ENCODE results near the gene GABRB1.

The GABRB1 gene

DNA sequence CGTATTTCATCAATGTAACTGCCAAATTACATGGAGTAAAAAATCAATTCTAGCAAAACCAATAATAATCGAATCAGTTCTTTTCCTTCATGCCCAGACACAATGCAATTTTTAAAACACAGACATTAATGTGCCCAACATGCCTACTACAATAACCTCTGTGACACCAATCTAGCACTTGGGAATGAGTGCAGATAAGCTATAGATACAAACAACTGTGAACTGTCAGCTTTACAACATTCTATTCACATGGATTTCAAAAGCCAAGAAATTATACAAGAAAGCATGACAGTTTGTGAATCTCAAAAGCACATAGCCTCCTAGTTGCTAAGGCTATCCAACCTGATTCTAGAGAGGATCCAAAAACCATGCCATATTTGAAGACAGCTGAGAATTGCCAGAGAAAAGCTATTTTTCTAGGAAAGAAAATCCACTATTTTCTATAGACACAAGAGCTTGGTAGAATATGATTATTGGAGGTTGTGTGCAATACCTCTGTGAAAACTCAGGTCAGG is 351.5 kb downstream of the GABRB1 start:
- DNase-seq (ENCODE audit: low read depth in 3 of 3, low spot score in 1 of 3) = no peak

DNA sequence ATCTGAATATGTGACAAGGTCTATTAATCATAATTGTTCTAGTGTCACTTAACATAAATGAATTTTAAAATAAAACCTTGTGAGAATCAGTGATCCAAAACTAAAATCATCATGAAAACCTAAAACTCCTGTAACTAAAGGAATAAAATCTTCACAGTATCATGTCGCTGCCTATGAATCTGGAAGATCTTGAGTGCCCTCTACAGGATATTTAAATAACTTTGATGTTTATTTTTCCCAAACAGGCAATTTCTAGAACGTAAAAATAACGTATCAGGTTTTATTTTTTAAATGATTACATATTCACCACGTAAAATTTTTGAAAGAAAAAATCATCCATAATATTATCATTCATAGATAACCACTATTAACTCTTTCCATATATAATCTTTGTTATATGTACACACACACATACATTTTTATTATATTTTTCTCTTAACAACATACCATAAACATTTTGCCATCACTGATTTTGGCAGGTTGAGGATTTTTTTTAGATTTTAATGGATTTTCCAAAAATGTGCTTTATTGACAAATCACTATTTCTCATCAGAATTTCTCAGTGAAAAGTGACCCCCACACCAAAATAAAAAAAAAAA is 352.6 kb downstream of the GABRB1 start:
- no peak for DNase-seq (ENCODE audit: low read depth in 3 of 3, low spot score in 1 of 3)

DNA sequence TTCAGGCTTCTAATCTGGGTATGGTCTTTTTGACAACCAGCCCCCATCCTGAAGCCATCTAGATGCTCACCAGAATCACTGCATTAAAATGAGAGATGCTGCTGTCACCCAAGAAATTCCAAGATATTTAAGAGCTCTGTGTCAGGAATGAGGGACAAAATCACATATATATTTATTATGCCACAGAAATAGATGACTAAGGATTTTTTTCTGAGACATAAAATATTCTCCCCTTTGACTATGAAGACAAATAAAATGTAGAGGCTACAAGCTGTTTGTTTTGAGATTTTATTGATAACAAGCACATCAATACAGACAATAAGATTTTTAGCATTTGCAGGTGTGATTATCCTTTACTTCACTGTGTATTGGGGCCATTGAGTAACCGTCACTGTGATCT is 354.8 kb downstream of the GABRB1 start:
- DNase-seq (ENCODE audit: low read depth in 3 of 3, low spot score in 1 of 3) = no peak

DNA sequence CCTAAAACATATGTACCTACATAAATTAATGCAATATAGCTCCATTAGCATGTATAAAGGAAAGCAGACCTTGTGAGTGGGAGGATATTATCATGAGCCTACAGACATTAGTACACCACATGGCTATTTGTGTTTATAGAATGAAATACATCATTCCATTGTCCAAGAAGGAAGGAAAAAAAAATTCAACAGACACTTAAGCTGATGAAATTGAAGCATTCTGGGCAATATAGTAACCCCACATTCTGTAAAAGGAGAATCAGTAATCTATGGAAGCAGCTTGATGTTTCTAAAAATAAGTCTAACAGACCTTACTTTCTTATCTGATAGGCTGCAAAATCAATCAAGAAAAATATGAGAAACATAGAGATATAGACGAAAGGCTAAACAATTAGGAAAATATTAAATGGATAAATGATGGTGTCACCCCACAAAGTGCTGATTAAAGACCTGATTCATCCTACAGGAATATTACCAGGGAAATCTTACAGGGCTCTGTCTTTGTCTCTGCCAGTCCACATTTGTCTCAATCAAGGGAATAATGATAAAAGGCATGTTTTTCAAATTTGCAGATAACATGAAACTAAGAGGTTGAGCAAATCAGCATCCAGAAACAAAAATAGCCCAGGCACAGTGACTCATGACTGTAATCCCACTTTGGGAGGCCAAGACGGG is 355.3 kb downstream of the GABRB1 start:
- DNase-seq (ENCODE audit: low read depth in 3 of 3, low spot score in 1 of 3) = no peak

DNA sequence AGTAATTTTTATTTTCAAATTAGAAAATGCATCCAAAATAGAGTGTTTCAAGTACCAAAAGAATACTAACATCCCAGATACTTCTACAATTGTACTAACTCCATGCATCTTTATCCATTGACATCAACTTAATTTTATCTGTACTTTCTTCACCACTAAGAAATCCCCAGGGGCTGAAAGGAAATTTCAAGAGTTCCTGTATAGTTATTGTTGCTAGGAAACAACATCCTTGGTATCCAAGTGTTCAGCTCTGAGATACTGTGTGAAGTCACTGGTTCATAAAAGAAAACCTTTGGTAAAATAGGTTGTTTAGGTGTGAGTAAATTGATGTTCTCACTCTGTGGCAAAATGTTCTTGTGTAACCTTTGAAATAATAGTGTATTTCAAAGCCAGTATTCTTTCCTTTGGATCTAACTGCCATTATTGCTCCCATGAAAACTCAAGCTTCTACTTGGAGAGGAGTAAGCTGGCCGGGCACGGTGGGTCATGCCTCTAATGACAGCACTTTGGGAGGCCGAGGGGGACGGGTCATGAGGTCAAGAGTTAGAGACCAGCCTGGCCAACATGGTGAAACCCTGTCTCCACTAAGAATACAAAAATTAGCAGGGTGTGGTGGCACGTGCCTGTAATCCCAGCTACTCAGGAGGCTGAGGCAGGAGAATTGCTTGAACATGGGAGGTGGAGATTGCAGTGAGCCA is 359.2 kb downstream of the GABRB1 start:
- no peak for DNase-seq (ENCODE audit: low read depth in 3 of 3, low spot score in 1 of 3)

DNA sequence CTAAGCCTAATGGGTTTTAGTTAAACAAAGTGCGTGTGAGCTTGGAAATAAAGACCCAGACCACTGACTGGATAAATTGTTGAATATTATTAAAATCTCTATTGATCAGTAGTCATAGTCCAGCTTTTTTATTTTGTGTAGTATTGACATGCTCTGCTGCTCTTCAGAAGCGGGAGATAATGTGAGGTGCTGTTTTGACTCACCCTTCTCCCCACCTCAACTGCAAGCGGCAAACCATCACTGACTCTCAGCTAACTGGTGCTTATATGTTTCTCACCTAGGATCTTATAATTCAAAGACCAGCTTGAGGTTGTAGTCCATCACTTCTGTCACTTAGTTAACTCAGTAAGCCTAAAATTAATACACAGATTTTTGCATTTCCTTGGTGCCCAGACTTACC is 359.9 kb downstream of the GABRB1 start:
- no peak for DNase-seq (ENCODE audit: low read depth in 3 of 3, low spot score in 1 of 3)

DNA sequence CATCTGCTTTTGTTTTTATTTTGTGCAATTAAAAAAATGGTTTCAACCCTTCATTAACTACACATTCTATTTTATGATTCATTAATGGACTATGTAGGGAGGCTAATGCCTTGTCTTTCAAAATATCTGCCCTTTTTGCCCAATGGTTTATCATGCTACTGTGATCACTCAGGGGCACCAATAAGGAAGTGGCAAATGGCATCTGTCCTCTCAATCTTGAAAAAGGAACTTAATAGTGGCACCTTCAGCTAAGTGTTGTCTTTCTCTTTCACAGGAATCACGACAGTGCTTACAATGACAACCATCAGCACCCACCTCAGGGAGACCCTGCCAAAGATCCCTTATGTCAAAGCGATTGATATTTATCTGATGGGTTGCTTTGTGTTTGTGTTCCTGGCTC is 375.0 kb downstream of the GABRB1 start:
- DNase-seq (ENCODE audit: low read depth in 3 of 3, low spot score in 1 of 3) = no peak

DNA sequence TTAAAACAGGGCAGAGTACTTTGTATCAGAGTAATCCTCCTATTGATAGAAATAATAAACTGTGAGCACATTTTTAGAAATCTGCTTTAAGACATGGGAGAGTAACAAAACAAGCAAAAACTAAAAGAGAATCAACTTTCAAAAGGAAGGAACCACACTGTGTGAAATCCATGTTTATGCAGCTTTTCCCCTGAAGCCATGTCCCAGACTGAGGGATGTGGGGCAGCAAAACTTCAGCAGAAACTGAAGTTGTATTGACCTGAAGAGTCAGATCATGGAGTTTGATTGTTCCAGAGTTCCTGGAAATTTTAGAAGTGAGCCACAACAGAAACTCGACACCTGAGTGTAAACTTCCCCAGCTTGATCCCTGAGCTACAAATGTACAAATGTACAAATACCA is 378.9 kb downstream of the GABRB1 start:
- no peak for DNase-seq (ENCODE audit: low read depth in 3 of 3, low spot score in 1 of 3)

DNA sequence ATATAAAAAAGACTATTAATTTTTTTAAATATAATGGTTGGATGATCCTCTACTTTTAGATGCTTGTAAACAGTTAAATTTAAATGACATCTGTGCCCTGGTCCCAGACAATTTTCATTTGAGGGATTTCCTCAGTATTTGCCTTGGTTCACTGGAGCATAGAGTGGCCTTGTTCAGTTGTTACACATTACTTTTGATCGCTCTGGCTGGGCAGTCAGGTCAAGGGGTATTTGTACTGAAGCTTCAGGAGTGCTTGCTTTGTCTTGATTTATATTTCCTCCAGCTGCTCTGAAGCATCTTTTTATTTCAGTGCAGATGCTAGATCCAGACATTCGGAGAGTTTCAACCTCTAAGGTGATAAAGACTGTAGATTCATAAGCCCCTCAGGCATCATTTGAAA is 382.2 kb downstream of the GABRB1 start:
- no peak for DNase-seq (ENCODE audit: low read depth in 3 of 3, low spot score in 1 of 3)

DNA sequence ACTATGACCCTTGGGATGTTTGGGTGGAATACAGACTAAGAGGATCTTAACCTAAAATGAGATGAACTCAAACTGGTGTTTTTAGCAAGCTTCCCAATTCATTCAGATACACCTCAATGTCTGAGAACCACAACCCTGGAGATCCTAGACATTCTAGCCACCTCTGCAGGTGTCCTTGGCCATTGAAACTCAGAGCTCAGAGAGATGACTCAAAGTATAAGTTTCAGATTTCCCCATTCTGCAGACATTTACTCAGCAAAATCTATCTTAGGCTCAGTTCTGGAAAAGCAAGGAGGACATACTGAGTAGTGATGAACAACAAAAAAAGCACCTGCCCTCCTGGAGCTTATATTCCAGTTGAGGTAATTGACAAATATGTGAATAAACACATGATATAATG is 384.4 kb downstream of the GABRB1 start:
- no peak for DNase-seq (ENCODE audit: low read depth in 3 of 3, low spot score in 1 of 3)

DNA sequence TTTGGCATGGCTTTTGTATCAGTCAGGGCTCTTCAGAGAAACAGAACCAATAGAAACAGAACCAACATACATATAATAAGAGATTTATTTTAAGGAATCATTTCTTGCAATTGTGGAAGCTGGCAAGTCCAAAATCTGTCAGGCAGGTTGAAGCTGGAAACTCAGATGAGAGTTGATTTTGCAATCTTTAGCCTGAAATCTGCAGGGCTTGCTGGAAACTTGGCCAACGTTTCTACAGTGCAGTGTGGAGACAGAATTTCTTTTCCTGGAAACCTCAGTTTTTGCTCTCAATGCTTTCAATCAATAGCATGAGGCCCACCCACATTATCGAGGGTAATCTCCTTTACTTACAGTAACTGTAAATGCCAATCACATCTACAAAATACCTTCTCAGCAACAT is 386.8 kb downstream of the GABRB1 start:
- DNase-seq (ENCODE audit: low read depth in 3 of 3, low spot score in 1 of 3) = no peak

DNA sequence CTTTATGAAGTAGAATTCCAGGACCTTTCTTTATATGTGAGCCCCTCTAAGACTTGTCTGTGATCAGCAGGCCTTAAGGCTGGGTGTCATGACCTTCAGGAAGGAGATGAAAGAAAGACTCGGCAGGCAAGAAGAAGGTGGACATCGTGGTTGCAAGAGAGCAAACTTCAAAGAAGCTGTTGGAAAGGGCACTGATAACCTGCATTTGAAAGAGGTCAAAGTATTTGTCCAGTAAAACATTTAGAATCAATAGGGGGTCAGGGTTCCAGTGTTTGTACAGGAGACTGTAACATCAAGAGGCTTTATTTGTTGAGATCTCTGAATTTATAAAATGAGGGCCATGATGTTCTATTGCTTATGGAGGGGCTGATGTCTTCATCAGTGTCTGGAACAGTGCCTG is 387.9 kb downstream of the GABRB1 start:
- no peak for DNase-seq (ENCODE audit: low read depth in 3 of 3, low spot score in 1 of 3)

DNA sequence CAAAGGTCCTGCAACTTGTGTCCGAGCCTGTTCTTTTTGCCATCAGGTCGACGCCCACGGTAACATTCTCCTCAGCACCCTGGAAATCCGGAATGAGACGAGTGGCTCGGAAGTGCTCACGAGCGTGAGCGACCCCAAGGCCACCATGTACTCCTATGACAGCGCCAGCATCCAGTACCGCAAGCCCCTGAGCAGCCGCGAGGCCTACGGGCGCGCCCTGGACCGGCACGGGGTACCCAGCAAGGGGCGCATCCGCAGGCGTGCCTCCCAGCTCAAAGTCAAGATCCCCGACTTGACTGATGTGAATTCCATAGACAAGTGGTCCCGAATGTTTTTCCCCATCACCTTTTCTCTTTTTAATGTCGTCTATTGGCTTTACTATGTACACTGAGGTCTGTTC is 394.3 kb downstream of the GABRB1 start:
- DNase-seq (ENCODE audit: low read depth in 3 of 3, low spot score in 1 of 3) = no peak

DNA sequence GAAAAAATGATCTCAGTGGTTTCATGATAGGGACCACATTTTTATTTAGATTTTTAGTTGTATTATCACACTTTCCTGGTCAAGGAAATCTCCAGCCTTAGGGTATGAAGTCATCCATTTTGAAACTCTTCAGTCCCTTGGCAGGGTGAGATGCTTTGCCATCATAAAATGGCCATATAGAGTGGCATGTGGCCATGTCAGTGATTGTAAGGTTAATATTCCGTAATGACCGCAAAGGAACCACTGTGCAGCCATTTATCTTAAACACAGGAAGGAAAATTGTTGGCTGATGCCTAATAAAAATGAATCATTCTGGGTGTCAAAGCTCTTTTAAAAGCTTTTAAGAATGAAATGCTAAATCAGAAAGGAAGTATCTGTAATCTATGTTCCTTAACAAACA is 396.6 kb downstream of the GABRB1 start:
- no peak for DNase-seq (ENCODE audit: low read depth in 3 of 3, low spot score in 1 of 3)

DNA sequence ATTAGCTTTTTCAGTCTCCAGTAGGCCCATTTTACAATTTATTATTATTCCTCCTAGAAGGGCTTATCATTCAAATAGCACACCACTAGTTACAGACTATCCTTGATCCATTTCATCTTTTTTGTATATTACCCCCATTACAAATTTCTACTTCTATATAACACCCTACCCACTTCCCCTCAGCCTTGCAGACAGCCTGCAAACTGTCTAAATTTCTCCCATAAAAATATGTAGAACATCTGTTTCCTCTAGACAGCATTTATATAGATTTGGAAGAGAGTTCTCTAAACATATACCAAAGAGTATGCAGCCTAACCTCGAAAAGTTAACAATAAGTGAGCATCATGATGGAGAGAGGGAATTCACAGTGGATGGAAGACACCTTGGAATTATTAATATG is 401.4 kb downstream of the GABRB1 start:
- DNase-seq (ENCODE audit: low read depth in 3 of 3, low spot score in 1 of 3) = no peak

DNA sequence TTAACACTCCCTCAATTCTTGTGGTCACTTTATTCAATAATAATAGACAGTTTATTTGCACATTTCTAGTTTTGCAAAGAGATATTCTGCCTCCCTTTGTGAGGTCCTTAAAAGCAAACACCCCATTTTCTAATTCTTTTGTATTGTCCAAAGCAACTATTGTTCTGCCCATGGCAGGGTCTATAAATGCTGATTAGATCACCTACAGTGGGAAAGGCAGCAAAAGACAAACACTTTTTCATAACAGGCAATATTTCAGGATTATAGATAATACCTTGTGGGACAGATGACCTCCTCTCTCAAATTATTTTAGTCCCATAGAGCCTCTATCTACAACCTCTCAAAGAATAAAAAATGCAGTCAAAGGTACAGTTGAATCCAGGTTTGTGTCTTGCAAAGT is 403.6 kb downstream of the GABRB1 start:
- no peak for DNase-seq (ENCODE audit: low read depth in 3 of 3, low spot score in 1 of 3)

DNA sequence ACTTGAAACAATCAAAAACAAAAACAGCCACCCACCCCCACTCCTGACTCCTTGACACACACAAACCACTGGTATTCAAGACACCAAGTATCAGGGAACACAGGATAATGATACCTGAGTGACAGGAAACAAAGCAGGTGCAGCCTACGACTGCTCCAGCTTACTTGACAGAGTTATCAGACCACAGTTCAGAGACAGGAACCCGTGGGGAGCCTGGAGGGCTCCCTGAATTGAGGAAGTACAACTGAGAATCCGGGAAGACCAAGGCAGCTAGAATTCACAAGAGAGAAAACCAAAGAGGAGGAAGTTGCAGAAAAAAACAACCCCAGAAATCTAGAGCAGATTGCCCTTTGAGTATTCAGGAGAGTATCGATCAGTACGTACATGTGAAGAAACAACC is 411.6 kb downstream of the GABRB1 start:
- no peak for DNase-seq (ENCODE audit: low read depth in 3 of 3, low spot score in 1 of 3)

DNA sequence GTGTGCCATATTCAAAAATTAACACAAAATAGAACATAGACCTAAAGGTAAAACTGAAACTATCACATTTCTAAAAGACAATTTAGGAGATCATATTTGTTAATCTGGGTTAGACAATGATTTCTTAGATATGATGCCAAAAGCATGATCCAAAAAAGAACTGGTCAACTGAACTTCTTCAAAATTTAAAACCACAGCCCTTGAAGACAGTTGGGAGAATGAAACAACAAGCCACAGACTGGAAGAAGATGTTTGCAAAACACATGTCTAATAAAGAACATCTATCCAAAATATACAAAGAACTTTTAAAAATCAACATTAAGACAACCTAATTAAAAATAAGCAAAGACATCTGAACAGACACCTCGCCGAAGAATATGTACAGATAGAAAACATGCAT is 412.7 kb downstream of the GABRB1 start:
- DNase-seq (ENCODE audit: low read depth in 3 of 3, low spot score in 1 of 3) = no peak

DNA sequence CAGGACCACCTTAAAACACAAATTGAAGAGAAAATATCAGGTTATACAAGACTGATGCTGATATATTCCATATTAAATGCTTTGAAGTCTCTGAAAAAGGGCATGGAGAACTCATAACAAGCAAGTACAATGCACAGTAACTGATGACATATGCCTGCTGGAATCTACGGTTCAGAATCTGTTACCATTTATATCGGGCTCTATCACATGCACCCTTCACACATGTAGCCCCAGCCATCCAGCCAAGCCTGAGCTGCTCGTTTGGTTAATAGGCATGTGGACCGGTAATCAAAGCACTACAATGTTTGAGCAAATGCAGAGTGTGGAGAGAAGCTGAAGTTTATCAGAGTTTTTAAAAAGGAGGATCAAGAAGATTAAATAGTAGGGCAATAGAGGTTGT is 420.3 kb downstream of the GABRB1 start:
- no peak for DNase-seq (ENCODE audit: low read depth in 3 of 3, low spot score in 1 of 3)

DNA sequence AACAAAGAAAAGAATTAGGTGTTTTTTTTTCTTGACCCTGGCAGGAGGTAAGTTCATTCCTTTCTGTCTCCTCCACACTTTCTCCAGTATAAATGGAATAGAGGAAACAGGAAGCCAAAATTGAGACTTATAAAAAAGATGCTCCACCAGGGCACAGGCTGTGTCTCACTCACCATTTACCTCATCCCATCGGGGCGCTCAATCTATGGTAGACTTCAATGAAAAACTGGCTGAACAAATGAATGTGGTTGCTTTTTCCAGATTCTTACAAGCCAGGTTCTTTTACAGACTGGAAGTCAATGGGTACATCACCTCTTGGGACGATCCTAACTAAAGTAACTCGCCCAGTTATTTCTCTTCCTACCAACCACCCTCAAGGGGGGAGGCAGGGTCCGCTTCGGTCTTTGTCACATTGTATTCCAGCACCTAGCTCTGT is 431.4 kb downstream of the GABRB1 start:
- DNase-seq (ENCODE audit: low read depth in 3 of 3, low spot score in 1 of 3) = no peak

DNA sequence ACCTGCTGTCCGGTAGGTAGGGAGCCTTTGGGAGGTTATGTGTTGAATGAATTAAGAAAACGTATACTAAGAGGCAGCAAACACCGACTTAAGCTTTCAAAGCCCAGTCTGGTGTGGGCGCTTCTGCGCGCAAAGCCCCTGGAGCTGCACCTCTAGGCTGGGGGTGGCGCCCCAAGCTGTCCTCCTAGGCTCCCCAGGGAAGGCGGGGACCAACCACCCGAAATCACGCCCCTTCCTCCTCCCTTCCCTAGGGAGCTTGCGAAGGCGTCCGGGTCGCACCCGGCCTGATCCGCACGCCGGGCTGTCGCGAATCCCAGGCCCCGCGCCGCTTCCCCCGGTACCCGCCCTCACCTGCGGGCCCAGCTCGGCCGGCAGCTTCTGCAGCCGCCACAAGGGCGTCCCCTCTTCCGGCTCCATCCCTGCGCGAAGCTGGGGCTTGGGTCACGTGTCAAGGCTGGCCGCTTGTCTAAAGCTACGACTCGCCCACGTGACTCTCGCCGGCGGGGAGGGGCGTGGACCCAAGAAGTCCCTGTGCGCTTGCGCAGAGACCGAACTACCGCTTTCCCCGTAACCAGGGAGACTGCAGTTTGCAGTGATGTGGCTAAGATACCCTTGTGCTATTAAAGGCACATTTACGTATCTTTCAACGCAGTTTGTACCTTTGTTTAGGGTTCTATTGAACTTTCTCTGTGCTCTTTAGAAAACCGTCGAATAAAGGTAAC is 432.0 kb downstream of the GABRB1 start, which contains the start of gene COMMD8:
COMMD8 (minus strand) TSS at position 468 of the 722 bp plus-strand sequence; CDS start at position 417, 51 bp downstream.
- peak; percentile 92 to 93 (median 93) for DNase-seq (ENCODE audit: low read depth in 3 of 3, low spot score in 1 of 3)

DNA sequence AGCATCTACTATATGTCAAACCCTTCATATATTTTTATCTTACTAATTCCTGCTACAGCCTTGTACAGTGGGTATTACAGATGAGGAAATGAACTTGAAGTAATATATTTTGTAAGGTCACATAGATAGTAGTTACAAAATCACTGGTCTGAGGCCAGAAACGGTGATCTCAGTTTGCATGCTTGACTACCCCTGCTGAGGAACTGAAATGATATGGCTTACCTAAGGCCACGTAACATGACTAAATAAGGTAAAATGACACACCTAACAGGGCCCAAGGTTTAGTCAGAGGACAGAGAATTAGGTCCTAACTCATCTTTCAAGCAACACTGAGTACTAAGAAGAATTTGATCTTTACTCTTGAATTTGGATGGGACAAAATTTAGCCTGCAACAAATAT is 433.6 kb downstream of the GABRB1 start:
- no peak for DNase-seq (ENCODE audit: low read depth in 3 of 3, low spot score in 1 of 3)
